CD4-positive, alpha-beta memory T cell (primary cell): Measurements from ENCODE around the gene TTC7B. TPM values are rescaled to one million over a fixed set of nuclear protein-coding genes. Genes with fewer than 3 reads are reported as not detected.
A peak's percentile ranks its signal among the peaks of the same experiment; 100 is the strongest.
"Not testable (repeated sequence)": the region's sequence is repeated elsewhere in the genome, so short reads cannot be mapped to it uniquely, and the experiment has no call there.

Experiments used
- CTCF ChIA-PET: fragments of 350-600 bp; sonication (Branson Sonifier 250); formaldehyde crosslinking; loops from one replicate; lab custom pipeline; 2021; ENCODE audit warnings: inconsistent platforms; ENCODE audit not compliant: partially characterized antibody; lab: Charles Lee
- POLR2A ChIA-PET: fragments of 350-600 bp; sonication (Branson Sonifier 250); formaldehyde crosslinking; loops from one replicate; lab custom pipeline; 2021; ENCODE audit not compliant: partially characterized antibody; lab: Charles Lee
- DNase-seq, 5 donors: peaks; one replicate each; pipeline versions ENCODE4 v3.0.0 to v3.0.0-alpha.2; 2020 to 2022; ENCODE audit warnings: mixed read lengths in 1 of 5
- H3K27ac ChIP-seq: one replicate; pipeline ENCODE4 v1.7.0; 2013; ENCODE audit warnings: low read depth, low read length
- H3K27me3 ChIP-seq: 2 replicates; pipeline ENCODE4 v1.7.0; 2013; ENCODE audit warnings: mild to moderate bottlenecking, low read length, moderate library complexity; ENCODE audit not compliant: insufficient read depth
- H3K36me3 ChIP-seq: 2 replicates; pipeline ENCODE4 v1.7.0; 2013; ENCODE audit warnings: mild to moderate bottlenecking, low read length, moderate library complexity; ENCODE audit not compliant: insufficient read depth
- H3K4me1 ChIP-seq: 2 replicates; pipeline ENCODE4 v1.7.0; 2013; ENCODE audit warnings: mild to moderate bottlenecking, low read length, moderate library complexity; ENCODE audit not compliant: insufficient read depth
- H3K4me3 ChIP-seq, 2 donors: one replicate each; pipeline ENCODE4 v1.7.0; 2013; ENCODE audit warnings: low read length in 2 of 2, mild to moderate bottlenecking in 1 of 2
- H3K9me3 ChIP-seq, 2 donors: one replicate each; pipeline ENCODE4 v1.7.0; 2013; ENCODE audit warnings: low read length in 2 of 2, control low read depth in 1 of 2; ENCODE audit not compliant: control insufficient read depth in 1 of 2
- H3K27ac Mint-ChIP-seq, 7 donors: one replicate each; pipeline ENCODE4 v1.8.0; 2020 to 2021; ENCODE audit warnings: mixed read lengths in 7 of 7, mild to moderate bottlenecking in 6 of 7, inconsistent platforms in 3 of 7, moderate library complexity in 3 of 7
- H3K27me3 Mint-ChIP-seq, 2 donors: one replicate each; pipeline ENCODE4 v1.8.0; 2020 to 2021; ENCODE audit warnings: mixed read lengths in 2 of 2
- H3K36me3 Mint-ChIP-seq, 2 donors: one replicate each; pipeline ENCODE4 v1.8.0; 2020 to 2021; ENCODE audit warnings: mixed read lengths in 2 of 2, inconsistent platforms in 1 of 2, mild to moderate bottlenecking in 1 of 2
- H3K4me1 Mint-ChIP-seq, 4 donors: one replicate each; pipeline ENCODE4 v1.8.0; 2020 to 2021; ENCODE audit warnings: mixed read lengths in 4 of 4, mild to moderate bottlenecking in 1 of 4
- H3K4me3 Mint-ChIP-seq, 8 donors: one replicate each; pipeline ENCODE4 v1.8.0; 2020 to 2021; ENCODE audit warnings: mixed read lengths in 8 of 8, mild to moderate bottlenecking in 7 of 8, moderate library complexity in 6 of 8, inconsistent platforms in 3 of 8
- H3K9me3 Mint-ChIP-seq, 8 donors: one replicate each; pipeline ENCODE4 v1.8.0; 2020 to 2021; ENCODE audit warnings: mixed read lengths in 8 of 8, mild to moderate bottlenecking in 5 of 8, inconsistent platforms in 3 of 8, moderate library complexity in 1 of 8
- intact Hi-C: fragments of 100-400 bp; cut with micrococcal nuclease; formaldehyde crosslinking; loops from one replicate; pipeline ENCODE4 v1.15.1; 2023
- polyA plus RNA-seq, 2 donors: library from polyadenylated mRNA; unstranded; fragments of 300-500 nt; fragmentation: Illumina TruSeq; gene quantifications; one replicate each; pipeline ENCODE4 v1.2.3, GENCODE V29; 2021
- total RNA-seq, 2 experiments: library from RNA; stranded (reverse); gene quantifications; one replicate each; pipeline ENCODE4 v1.2.3, GENCODE V29; 2021

TTC7B gene
- total and polyA plus RNA-seq, 4 experiments from 2014 or later, result 0.30 to 1.9 (median 1.5) TPM; not detected in 1

DNA sequence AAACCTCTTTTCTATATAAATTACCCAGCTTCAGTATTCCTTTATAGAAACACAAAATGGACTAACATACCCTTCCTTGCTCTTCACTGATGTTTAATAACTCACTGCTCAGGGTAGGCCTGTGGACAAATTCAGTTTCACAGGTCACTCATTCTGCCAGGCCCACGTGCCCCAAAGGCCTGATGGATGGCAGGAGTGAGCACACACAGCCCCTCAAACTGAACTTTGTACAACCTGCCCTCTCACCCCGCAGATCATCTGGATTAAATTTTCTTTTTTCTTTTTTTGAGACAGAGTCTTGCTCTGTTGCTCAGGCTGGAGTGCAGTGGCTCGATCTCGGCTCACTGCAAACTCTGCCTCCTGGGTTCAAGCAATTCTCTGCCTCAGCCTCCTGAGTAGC is 24.4 kb upstream of the TTC7B start:
- H3K27me3 Mint-ChIP-seq, H3K4me3 Mint-ChIP-seq, H3K36me3 ChIP-seq, H3K9me3 Mint-ChIP-seq, intact Hi-C loops, DNase-seq, CTCF ChIA-PET, H3K9me3 ChIP-seq, H3K36me3 Mint-ChIP-seq, H3K4me3 ChIP-seq, H3K27ac ChIP-seq, H3K27me3 ChIP-seq: not testable (repeated sequence)
- Mint-ChIP-seq H3K4me1 (peaks cover 9 to 22% (median 12%) of the 10 kb centered on the region in 4 donors), H3K27ac (peak overlapping the region in 1 of 7 donors; percentile 68)
- peaks cover 14% of the 10 kb centered on the region for H3K4me1 ChIP-seq
- POLR2A ChIA-PET, result interaction anchor here (1.0 kb wide), 1 partner anchor 12 kb away, joined by 3 read pairs; no protein-coding TSS in a partner anchor

GRCh38 chr14:90839889-90840266 is 23.6 kb upstream of the TTC7B start:
- Histone ChIP-seq H3K4me3 (no peak overlapping the region), H3K27ac (no peak overlapping the region), H3K36me3 (no peaks in the 10 kb centered on the region), H3K4me1 (peaks cover 14% of the 10 kb centered on the region), H3K9me3 (no peaks in the 10 kb centered on the region), H3K27me3 (no peaks in the 10 kb centered on the region)
- H3K4me3 Mint-ChIP-seq, result no peak overlapping the region
- H3K36me3 Mint-ChIP-seq, result no peaks in the 10 kb centered on the region
- CTCF ChIA-PET, result interaction anchor here (0.6 kb wide), 1 partner anchor 1841 kb away, joined by 5 read pairs; no protein-coding TSS in a partner anchor
- intact Hi-C loops, result no loop called here
- POLR2A ChIA-PET, result interaction anchor here (1.0 kb wide), 1 partner anchor 11 kb away, joined by 3 read pairs; no protein-coding TSS in a partner anchor
- peaks cover 0 to 2% of the 10 kb centered on the region in 2 donors for H3K27me3 Mint-ChIP-seq
- peaks cover 9 to 26% (median 18%) of the 10 kb centered on the region in 4 donors for H3K4me1 Mint-ChIP-seq
- no peaks in the 10 kb centered on the region for H3K9me3 Mint-ChIP-seq
- DNase-seq, result no peak
- H3K27ac Mint-ChIP-seq, result no peak overlapping the region

GRCh38 chr14:90839024-90839888 is 23.0 kb upstream of the TTC7B start:
- Histone ChIP-seq H3K36me3 (no peaks in the 10 kb centered on the region), H3K4me3 (no peak overlapping the region), H3K27ac (no peak overlapping the region), H3K27me3 (no peaks in the 10 kb centered on the region), H3K9me3 (no peaks in the 10 kb centered on the region), H3K4me1 (peaks cover 14% of the 10 kb centered on the region)
- Mint-ChIP-seq H3K36me3 (no peaks in the 10 kb centered on the region), H3K27me3 (peaks cover 0 to 2% of the 10 kb centered on the region in 2 donors), H3K4me1 (peaks cover 9 to 26% (median 19%) of the 10 kb centered on the region in 4 donors), H3K27ac (peak overlapping the region in 1 of 7 donors; percentile 22), H3K4me3 (no peak overlapping the region), H3K9me3 (no peaks in the 10 kb centered on the region)
- ChIA-PET CTCF (interaction anchor here (0.6 kb wide), 1 partner anchor 1841 kb away, joined by 5 read pairs; no protein-coding TSS in a partner anchor), POLR2A (no interaction called here)
- intact Hi-C loops, result no loop called here
- no peak for DNase-seq

DNA sequence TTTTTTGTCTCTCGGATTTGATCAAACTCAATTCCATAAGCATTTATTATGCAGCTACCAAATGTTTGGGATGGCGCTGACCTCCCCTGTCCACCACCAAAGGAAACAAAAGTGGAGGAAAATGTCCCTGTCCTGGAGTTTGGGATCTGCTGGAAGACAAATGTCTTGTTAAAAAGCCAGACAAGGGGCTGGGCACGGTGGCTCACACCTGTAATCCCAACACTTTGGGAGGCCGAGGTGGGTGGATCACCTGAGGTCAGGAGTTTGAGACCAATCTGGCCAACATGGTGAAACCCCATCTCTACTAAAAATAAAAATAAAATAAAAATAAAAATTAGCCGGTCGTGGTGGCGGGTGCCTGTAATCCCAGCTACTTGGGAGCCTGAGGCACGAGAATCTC is 22.3 kb upstream of the TTC7B start:
- H3K4me3 Mint-ChIP-seq, H3K9me3 ChIP-seq, H3K4me3 ChIP-seq, CTCF ChIA-PET, H3K36me3 Mint-ChIP-seq, POLR2A ChIA-PET, H3K27me3 ChIP-seq, H3K36me3 ChIP-seq, intact Hi-C loops, H3K27ac Mint-ChIP-seq, H3K9me3 Mint-ChIP-seq, H3K27ac ChIP-seq, DNase-seq, H3K27me3 Mint-ChIP-seq: not testable (repeated sequence)
- peaks cover 9 to 26% (median 19%) of the 10 kb centered on the region in 4 donors for H3K4me1 Mint-ChIP-seq
- peaks cover 14% of the 10 kb centered on the region for H3K4me1 ChIP-seq

- peaks cover 5 to 24% (median 14%) of the 10 kb centered on the region in 4 donors for H3K4me1 Mint-ChIP-seq
- CTCF ChIA-PET, result no interaction called here
Measured at GRCh38 chr14:90837355-90837754, 21.1 kb upstream of the TTC7B start.

GRCh38 chr14:90836692-90837063 is 20.4 kb upstream of the TTC7B start:
- ChIA-PET POLR2A (interaction anchor here (1.0 kb wide), 1 partner anchor 16 kb away, joined by 3 read pairs; no protein-coding TSS in a partner anchor), CTCF (interaction anchor here (1.1 kb wide), 1 partner anchor 78 kb away, joined by 3 read pairs; no protein-coding TSS in a partner anchor)
- DNase-seq, result no peak
- Histone ChIP-seq H3K4me1 (peaks cover 10% of the 10 kb centered on the region), H3K27ac (no peak overlapping the region), H3K36me3 (no peaks in the 10 kb centered on the region), H3K27me3 (no peaks in the 10 kb centered on the region), H3K9me3 (no peaks in the 10 kb centered on the region), H3K4me3 (no peak overlapping the region)
- no peaks in the 10 kb centered on the region for H3K36me3 Mint-ChIP-seq
- peaks cover 0 to 2% of the 10 kb centered on the region in 2 donors for H3K27me3 Mint-ChIP-seq
- H3K4me1 Mint-ChIP-seq, result peaks cover 5 to 27% (median 14%) of the 10 kb centered on the region in 4 donors
- H3K4me3 Mint-ChIP-seq, result peak overlapping the region in 1 of 8 donors; percentile 25
- intact Hi-C loops, result no loop called here
- peak overlapping the region in 1 of 7 donors; percentile 19 for H3K27ac Mint-ChIP-seq
- H3K9me3 Mint-ChIP-seq, result no peaks in the 10 kb centered on the region

More at GRCh38 chr14:90837355-90837754, 21.1 kb upstream of the TTC7B start:
- Mint-ChIP-seq H3K27me3 (peaks cover 0 to 2% of the 10 kb centered on the region in 2 donors), H3K36me3 (no peaks in the 10 kb centered on the region), H3K9me3 (no peaks in the 10 kb centered on the region), H3K4me3 (no peak overlapping the region), H3K27ac (no peak overlapping the region)
- H3K9me3 ChIP-seq, result no peaks in the 10 kb centered on the region
- no peak overlapping the region for H3K27ac ChIP-seq
- peaks cover 10% of the 10 kb centered on the region for H3K4me1 ChIP-seq
- no peaks in the 10 kb centered on the region for H3K36me3 ChIP-seq
- DNase-seq, result no peak
- POLR2A ChIA-PET, result no interaction called here
- intact Hi-C loops, result no loop called here
- no peak overlapping the region for H3K4me3 ChIP-seq
- H3K27me3 ChIP-seq, result no peaks in the 10 kb centered on the region

DNA sequence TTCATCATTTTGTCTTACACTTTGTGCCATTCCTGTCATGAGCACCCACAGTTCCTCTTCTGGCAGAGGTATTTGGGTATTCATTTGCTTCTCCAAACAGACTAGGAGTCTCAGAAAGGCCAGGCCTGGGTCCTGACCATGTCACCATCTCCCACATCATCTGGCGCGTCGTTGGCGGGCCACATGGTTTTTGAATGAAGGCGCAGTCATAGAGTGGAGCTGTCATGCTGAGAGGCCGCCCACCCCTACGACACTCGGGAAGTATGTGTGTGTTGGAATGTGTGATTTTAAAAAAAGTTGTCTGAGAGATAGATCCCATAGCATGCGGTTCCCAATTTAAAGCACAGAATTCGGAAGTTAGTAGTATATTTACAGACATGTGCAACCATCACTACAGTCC is 15.6 kb upstream of the TTC7B start:
- Mint-ChIP-seq H3K27ac (no peak overlapping the region), H3K4me1 (peaks cover 13 to 51% (median 28%) of the 10 kb centered on the region in 4 donors), H3K4me3 (no peak overlapping the region), H3K9me3 (no peaks in the 10 kb centered on the region), H3K36me3 (no peaks in the 10 kb centered on the region), H3K27me3 (peaks cover 0 to 2% of the 10 kb centered on the region in 2 donors)
- intact Hi-C loops, result no loop called here
- H3K36me3 ChIP-seq, result no peaks in the 10 kb centered on the region
- no peak for DNase-seq
- no peak overlapping the region for H3K4me3 ChIP-seq
- H3K4me1 ChIP-seq, result peaks cover 30% of the 10 kb centered on the region
- no peak overlapping the region for H3K27ac ChIP-seq
- POLR2A ChIA-PET, result no interaction called here
- CTCF ChIA-PET, result no interaction called here
- no peaks in the 10 kb centered on the region for H3K27me3 ChIP-seq
- H3K9me3 ChIP-seq, result no peaks in the 10 kb centered on the region
